NCI-H2029 (cell line): Measurements from ENCODE around the gene GNGT1.
"Not testable (repeated sequence)": the region's sequence is repeated elsewhere in the genome, so short reads cannot be mapped to it uniquely, and the experiment has no call there.

ENCODE experiments used
- DNase-seq: peaks from one replicate; lab custom pipeline; 2025; lab: John Stamatoyannopoulos, UW

The GNGT1 gene

GRCh38 chr7:93910076-93910994, 4.0 kb downstream of the GNGT1 start:
- DNase-seq, result no peak

- not testable (repeated sequence) for DNase-seq
These were observed 4.9 kb downstream of the GNGT1 start for GRCh38 chr7:93911242-93911641.

GRCh38 chr7:93911661-93912060, 5.3 kb downstream of the GNGT1 start:
- not testable (repeated sequence) for DNase-seq

DNA sequence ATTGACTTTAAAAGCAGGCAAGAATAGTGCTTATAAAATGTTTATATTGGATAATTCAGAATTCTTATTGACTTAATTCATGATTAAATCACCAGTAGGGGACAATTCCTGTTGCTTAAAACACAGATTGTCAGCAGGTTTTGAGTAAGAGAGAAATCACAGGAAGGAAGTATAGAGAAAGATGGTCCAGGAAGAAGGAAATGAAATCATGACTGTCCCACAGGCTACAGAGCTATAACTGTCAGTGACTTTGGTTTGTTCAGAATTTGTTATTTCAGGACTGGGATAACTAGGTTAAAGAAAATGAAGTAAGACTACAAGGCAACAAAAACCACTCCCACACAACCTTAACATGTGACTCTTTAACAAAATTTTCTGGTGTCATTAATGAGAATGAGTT, 6.8 kb downstream of the GNGT1 start:
- no peak for DNase-seq

DNA sequence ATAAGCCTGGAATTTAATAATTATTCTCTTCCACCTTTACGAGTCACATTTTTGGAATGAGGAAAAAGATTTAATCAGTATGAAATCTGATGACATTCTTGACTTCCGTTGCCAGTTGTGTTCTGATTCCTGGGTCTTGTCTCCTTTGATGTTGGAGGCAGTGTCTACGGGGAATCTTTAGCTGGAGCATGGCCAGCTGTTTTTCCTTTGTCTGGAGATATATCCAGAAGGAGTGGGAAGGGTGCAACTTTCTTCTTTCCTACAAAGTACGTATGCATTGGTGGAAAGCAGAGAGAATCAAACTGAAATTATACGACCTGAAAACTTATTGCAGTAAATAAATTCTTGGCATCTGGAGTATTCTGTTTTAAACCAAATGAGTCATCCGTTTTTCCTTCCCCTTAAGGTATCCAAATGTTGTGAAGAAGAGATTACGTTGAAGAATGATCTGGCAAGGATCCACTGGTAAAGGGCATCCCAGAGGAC, 8.3 kb downstream of the GNGT1 start:
- DNase-seq, result no peak

DNA sequence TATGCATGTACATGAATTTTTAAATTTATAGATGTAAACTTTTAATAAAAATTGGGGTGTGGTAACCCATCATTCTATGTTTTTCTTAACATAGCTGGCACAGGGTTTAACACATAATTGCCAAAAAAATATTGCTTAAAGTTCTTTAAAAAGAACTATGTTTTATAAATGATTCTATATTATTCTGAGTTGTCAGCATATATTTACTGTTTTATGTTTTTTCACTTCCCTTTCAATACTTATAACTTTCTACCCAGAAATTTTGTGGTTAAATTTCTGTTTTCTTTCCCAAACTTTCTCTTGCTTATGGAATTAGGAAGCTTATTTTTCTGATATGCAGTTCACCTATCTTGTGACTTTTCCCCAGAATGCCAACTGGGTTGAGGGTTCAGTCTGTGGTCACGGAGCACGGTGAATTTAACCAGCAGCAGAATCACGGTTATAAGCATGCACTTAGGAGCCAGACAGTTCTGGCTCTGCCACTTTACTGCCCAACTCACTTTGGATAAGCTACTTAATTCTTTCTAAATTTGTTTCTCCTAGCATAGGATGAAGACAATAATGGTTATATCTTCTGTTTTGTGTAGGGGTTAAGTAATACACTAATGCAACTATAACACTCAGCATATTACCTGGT, 9.0 kb downstream of the GNGT1 start:
- not testable (repeated sequence) for DNase-seq

DNA sequence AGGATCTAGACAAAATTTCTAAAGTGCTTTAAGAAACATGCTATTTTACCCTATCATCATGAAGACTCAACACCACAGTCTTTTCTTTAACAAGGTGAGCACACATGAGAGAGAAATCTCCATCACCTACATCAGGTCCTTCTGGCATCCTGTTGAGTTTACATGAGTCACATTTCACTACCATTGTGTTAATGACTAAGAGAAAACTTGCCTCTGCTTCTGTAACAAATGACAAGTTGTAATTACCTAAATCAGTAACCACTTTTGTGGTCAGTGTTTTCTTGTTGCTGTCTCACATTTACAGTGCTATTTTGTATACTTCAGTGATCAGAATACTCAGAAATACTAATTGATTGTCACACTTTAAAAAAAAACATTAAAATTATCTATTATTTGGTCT, 9.5 kb downstream of the GNGT1 start:
- not testable (repeated sequence) for DNase-seq

DNA sequence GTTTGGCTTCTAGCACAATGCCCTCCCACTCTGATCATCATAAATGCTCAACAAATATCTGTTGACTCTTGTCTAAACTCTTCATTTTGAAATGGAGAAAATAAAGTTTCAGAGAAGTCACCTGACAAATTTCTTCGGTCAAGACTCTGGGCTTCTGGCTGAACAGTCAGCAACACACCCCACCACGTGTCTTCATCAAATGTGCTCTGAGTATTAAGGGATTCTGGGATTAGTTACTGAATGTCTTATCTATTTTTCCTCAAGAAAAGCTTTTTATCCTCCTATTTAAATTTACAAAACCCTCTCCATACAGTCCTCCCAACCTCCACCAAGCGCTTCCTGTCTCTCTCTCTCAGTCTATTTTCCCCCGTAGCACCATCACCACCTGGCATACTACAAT, 9.9 kb downstream of the GNGT1 start:
- not testable (repeated sequence) for DNase-seq

DNA sequence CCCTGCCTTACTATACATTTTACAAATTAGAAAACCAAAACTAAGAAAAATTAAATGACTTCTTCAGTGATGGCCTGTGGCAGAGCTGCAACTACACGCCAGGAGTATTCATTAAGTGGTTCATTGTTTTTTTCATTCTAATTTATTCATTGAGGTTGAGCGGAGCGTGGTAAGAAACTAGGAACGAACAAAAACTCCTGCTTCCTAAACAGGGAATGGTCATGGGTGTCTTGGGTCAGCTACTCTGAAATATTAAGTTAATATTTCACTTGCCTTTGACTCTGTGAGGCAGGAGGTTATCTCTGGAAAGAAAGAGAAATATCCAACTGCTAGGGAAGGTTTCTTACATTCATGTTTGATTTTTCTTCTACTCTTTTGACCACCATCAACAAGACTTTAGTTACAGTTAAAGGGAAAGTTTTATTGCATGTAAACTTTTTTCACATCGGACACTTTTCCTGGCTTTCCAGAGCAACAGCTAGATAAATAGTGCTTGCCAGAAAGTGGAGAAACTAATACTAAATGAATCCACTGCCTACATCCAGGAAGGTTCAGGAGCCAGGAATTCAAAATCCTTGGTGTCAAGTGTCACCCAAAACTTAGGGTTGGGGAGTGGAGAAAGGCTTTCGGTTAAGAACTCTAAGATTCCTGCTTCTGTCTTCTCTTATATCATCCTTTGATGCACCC, 14.3 kb downstream of the GNGT1 start:
- no peak for DNase-seq

DNA sequence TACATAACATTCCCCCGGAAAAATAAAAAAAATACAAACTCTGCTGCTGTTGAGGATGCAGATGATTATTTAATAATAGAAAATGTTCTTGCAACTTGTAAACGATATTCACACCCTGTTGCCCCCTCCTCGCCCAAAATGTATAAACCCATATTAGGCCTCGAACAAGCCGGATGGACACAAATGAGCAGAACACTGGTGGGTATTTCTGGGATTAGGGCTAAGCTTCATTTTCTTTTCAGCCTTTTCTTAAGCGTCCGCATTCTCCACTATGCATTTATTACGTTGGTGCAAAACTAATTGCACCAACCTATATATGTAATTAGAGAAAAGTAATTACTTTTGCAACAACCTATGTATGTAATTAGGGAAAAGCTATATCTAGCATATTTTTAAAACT, 14.8 kb downstream of the GNGT1 start:
- no peak for DNase-seq

DNA sequence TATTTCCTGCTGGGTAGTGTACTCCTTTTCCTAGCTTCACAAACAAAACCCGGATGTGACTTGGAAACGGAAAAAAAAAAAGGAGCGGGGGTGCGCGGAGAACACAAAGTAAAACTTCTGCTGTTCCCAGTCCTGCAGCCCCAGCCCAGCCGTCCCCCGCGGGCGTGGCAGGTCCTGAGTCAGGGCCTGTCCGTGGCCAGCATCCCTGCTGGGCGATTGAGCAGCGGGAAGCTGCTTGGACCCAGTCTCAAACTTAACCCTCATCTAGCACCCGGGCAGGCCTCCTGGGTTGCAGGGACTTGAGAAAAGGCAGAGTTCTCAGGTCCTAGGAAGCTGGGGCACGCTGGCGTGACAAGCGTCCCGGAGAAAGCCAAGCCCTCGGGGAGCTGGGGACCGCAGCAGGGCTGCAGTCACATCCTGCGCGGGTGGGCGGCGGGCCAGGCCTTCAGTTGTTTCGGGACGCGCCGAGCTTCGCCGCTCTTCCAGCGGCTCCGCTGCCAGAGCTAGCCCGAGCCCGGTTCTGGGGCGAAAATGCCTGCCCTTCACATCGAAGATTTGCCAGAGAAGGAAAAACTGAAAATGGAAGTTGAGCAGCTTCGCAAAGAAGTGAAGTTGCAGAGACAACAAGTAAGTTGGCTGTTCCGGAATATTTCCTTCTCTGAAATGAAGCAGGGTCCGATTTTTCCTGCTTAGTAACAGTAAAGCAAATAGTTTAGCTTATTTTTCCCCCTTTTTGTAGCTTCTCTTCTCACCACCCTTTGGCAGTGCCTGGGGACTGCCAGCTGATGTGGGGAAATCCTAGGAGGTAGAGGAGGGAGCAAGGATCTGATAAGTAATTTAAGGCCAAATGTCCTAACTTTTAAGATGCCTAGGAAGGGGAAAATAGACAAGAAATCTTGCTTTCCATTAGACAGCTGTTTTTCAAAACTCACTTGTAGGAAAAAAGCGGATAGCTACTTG, 15.5 kb downstream of the GNGT1 start, which contains the start of gene GNG11:
GNG11 (plus strand) TSS at position 129 of the 960 bp plus-strand sequence; CDS start at position 532, 403 bp downstream.
- no peak for DNase-seq

GRCh38 chr7:93923296-93923695, 16.9 kb downstream of the GNGT1 start:
- no peak for DNase-seq

GRCh38 chr7:93923942-93924341, 17.6 kb downstream of the GNGT1 start:
- no peak for DNase-seq

DNA sequence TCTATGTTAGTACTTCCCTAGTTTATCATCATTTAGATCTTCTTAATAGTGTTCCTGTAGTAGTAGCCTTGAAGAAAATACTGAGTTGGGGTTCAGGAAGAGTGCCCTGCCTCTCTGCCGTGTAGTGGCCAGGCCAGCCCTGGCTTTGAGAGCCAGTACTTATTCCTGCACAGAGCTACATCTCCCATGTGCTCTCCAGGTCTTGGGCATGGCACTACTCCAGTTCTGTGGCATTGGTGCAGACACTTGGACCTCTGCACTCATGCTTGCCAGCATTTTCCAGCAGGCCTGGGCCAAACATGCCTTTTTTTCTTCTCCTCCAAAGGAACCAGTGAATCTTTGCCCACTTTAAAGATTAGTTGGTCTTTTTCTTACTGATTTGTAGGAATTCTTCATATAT, 20.4 kb downstream of the GNGT1 start:
- no peak for DNase-seq

DNA sequence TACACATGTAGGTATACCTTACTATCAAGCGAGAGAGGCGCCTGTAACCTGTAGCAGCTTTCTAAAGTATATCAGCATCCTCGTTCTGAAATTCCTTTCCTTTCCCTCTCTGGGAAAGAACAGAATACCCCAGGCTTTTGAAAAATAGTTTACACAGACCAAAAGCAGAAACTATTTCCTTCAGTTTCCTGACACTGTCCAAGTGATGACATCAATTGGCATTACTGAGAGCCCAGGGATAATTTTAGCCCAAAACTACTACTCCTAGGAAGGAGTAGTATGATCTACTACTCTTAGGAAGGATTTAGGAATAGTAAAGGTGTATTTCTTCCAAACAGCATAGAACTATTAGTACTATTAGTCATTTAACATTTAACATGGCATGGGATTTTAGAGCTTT, 21.2 kb downstream of the GNGT1 start:
- DNase-seq, result no peak

DNA sequence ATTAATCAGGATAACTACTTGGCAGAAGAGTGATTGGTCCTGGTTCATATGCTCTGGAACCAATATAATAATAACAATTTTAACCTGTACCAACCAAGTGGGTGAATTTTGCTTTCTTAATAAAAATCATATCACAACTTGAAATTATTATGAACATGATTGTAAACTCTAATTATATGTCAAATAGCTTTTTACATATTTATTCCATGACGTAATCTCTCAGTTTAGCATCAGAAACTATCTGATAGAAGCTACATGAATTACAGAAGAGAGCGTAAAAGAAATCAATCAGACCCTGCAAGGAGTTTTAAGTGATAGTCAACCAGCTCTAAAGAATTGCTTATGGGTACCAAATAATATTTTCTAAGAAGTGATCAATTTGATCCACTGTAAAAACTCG, 25.3 kb downstream of the GNGT1 start:
- DNase-seq, result no peak

GRCh38 chr7:93933156-93933555, 26.8 kb downstream of the GNGT1 start:
- DNase-seq, result no peak

GRCh38 chr7:93935102-93935501, 28.7 kb downstream of the GNGT1 start:
- DNase-seq, result no peak

GRCh38 chr7:93937818-93938217, 31.5 kb downstream of the GNGT1 start:
- DNase-seq, result no peak

GRCh38 chr7:93938293-93938692, 31.9 kb downstream of the GNGT1 start:
- no peak for DNase-seq

GRCh38 chr7:93941945-93942344, 35.6 kb downstream of the GNGT1 start:
- no peak for DNase-seq
